BLaER1 treated with 17β-estradiol and CSF1 and Interleukin-3, amounts not matched to agents 10 nM and 100 nM (cell line): ENCODE results near the gene ABCA4.
A peak's percentile ranks its signal among the peaks of the same experiment; 100 is the strongest.

Experiments
- H3K27ac ChIP-seq, 11 experiments: shearing (Covaris generic); formaldehyde crosslinking; 2 replicates each; pipeline ENCODE4 v1.8.1; 2022
- H3K27me3 ChIP-seq, 11 experiments: shearing (Covaris generic); formaldehyde crosslinking; 2 replicates each; pipeline ENCODE4 v1.8.1; 2022
- H3K36me3 ChIP-seq, 11 experiments: shearing (Covaris generic); formaldehyde crosslinking; 2 replicates each; pipeline ENCODE4 v1.8.1; 2022
- H3K4me1 ChIP-seq, 10 experiments: shearing (Covaris generic); formaldehyde crosslinking; 2 replicates each; pipeline ENCODE4 v1.8.1; 2022
- H3K4me2 ChIP-seq, 11 experiments: shearing (Covaris generic); formaldehyde crosslinking; 2 replicates each; pipeline ENCODE4 v1.8.1; 2022
- H3K4me3 ChIP-seq, 10 experiments: shearing (Covaris generic); formaldehyde crosslinking; 2 replicates each; pipeline ENCODE4 v1.8.1; 2022
- H3K9ac ChIP-seq, 11 experiments: shearing (Covaris generic); formaldehyde crosslinking; 2 replicates each; pipeline ENCODE4 v1.8.1; 2022
- H3K9me3 ChIP-seq, 11 experiments: shearing (Covaris generic); formaldehyde crosslinking; replicated peaks in 1 of 11; 2 replicates each; pipeline ENCODE4 v1.8.1; 2022
- H4K20me1 ChIP-seq, 11 experiments: shearing (Covaris generic); formaldehyde crosslinking; 2 replicates each; pipeline ENCODE4 v1.8.1; 2022
- Cebpa-rat ChIP-seq, 11 experiments: shearing (Covaris generic); IDR thresholded peaks; 2 replicates each; pipeline ENCODE4 v1.8.1; 2022

ABCA4 gene

GRCh38 chr1:94031591-94031990 lies 89.4 kb downstream of the ABCA4 start:
- no peaks in the 10 kb centered on the region for H3K9me3 ChIP-seq
- H3K27ac ChIP-seq = no peak overlapping the region
- no peak for TF ChIP-seq Cebpa-rat (IDR thresholded peaks at IDR 0.05)
- H3K4me3 ChIP-seq = no peak overlapping the region
- H4K20me1 ChIP-seq = no peaks in the 10 kb centered on the region
- no peak overlapping the region for H3K9ac ChIP-seq
- H3K36me3 ChIP-seq = no peaks in the 10 kb centered on the region
- no peak overlapping the region for H3K4me2 ChIP-seq
- H3K27me3 ChIP-seq = no peaks in the 10 kb centered on the region
- peaks cover 21 to 64% (median 37%) of the 10 kb centered on the region in 10 experiments for H3K4me1 ChIP-seq

GRCh38 chr1:94031154-94031553 lies 89.8 kb downstream of the ABCA4 start:
- Histone ChIP-seq H3K4me3 (no peak overlapping the region), H3K27ac (no peak overlapping the region), H3K36me3 (no peaks in the 10 kb centered on the region), H3K9me3 (no peaks in the 10 kb centered on the region), H3K4me2 (no peak overlapping the region), H3K9ac (no peak overlapping the region), H4K20me1 (no peaks in the 10 kb centered on the region), H3K4me1 (peaks cover 20 to 64% (median 34%) of the 10 kb centered on the region in 10 experiments), H3K27me3 (no peaks in the 10 kb centered on the region)
- no peak for TF ChIP-seq Cebpa-rat (IDR thresholded peaks at IDR 0.05)

- no peak overlapping the region for H3K4me2 ChIP-seq
- H3K27ac ChIP-seq = no peak overlapping the region
- H4K20me1 ChIP-seq = no peaks in the 10 kb centered on the region
- H3K4me1 ChIP-seq = peaks cover 11 to 47% (median 23%) of the 10 kb centered on the region in 10 experiments
- H3K4me3 ChIP-seq = no peak overlapping the region
- H3K9me3 ChIP-seq = no peaks in the 10 kb centered on the region
- no peaks in the 10 kb centered on the region for H3K27me3 ChIP-seq
- no peak overlapping the region for H3K9ac ChIP-seq
- no peaks in the 10 kb centered on the region for H3K36me3 ChIP-seq
- no peak for TF ChIP-seq Cebpa-rat (IDR thresholded peaks at IDR 0.05)
These were observed 91.6 kb downstream of the ABCA4 start for GRCh38 chr1:94029130-94029993.

- Histone ChIP-seq H3K4me1 (peaks cover 8 to 33% (median 15%) of the 10 kb centered on the region in 10 experiments), H4K20me1 (no peaks in the 10 kb centered on the region), H3K27me3 (no peaks in the 10 kb centered on the region), H3K4me2 (peak overlapping the region in 2 of 11 experiments; percentile 30 to 52; a peak in 3 of 22 replicates), H3K27ac (no peak overlapping the region), H3K36me3 (no peaks in the 10 kb centered on the region), H3K9me3 (no peaks in the 10 kb centered on the region), H3K9ac (no peak overlapping the region), H3K4me3 (no peak overlapping the region)
- TF ChIP-seq Cebpa-rat (IDR thresholded peaks at IDR 0.05) = no peak
These were observed 93.0 kb downstream of the ABCA4 start for GRCh38 chr1:94027721-94028515.

- Histone ChIP-seq H3K4me3 (no peak overlapping the region), H3K9me3 (no peaks in the 10 kb centered on the region), H3K36me3 (no peaks in the 10 kb centered on the region), H3K27me3 (no peaks in the 10 kb centered on the region), H3K27ac (no peak overlapping the region), H3K9ac (no peak overlapping the region), H3K4me1 (peaks cover 0 to 21% (median 4%) of the 10 kb centered on the region in 10 experiments; a peak in 10 of 20 replicates), H4K20me1 (no peaks in the 10 kb centered on the region), H3K4me2 (peak overlapping the region in 5 of 11 experiments; percentile 5 to 52 (median 30); a peak in 6 of 22 replicates)
- no peak for TF ChIP-seq Cebpa-rat (IDR thresholded peaks at IDR 0.05)
These were observed 94.1 kb downstream of the ABCA4 start for GRCh38 chr1:94026619-94027380.

GRCh38 chr1:94025383-94026340 lies 95.3 kb downstream of the ABCA4 start:
- H3K4me1 ChIP-seq = peaks cover 0 to 17% (median 3%) of the 10 kb centered on the region in 10 experiments; a peak in 9 of 20 replicates
- H4K20me1 ChIP-seq = no peaks in the 10 kb centered on the region
- no peak overlapping the region for H3K4me2 ChIP-seq
- no peak overlapping the region for H3K4me3 ChIP-seq
- no peaks in the 10 kb centered on the region for H3K36me3 ChIP-seq
- no peak overlapping the region for H3K9ac ChIP-seq
- no peaks in the 10 kb centered on the region for H3K9me3 ChIP-seq
- TF ChIP-seq Cebpa-rat (IDR thresholded peaks at IDR 0.05) = no peak
- H3K27ac ChIP-seq = no peak overlapping the region
- no peaks in the 10 kb centered on the region for H3K27me3 ChIP-seq

GRCh38 chr1:94024104-94024792 lies 96.7 kb downstream of the ABCA4 start:
- no peak overlapping the region for H3K4me2 ChIP-seq
- 0 out of 22 replicates have a peak overlapping the region, but pooled peaks of 1 of the 11 experiments have one; percentile 4 for H3K9ac ChIP-seq
- no peak overlapping the region for H3K4me3 ChIP-seq
- TF ChIP-seq Cebpa-rat (IDR thresholded peaks at IDR 0.05) = no peak
- H3K27me3 ChIP-seq = no peaks in the 10 kb centered on the region
- peaks cover 0 to 17% (median 3%) of the 10 kb centered on the region in 10 experiments; a peak in 9 of 20 replicates for H3K4me1 ChIP-seq
- H3K36me3 ChIP-seq = no peaks in the 10 kb centered on the region
- H3K27ac ChIP-seq = no peak overlapping the region
- no peaks in the 10 kb centered on the region for H4K20me1 ChIP-seq
- H3K9me3 ChIP-seq = no peaks in the 10 kb centered on the region
